Body of pancreas (tissue), 4 donors: Measurements from ENCODE around the gene GLRA1.
"Not testable (repeated sequence)": the region's sequence is repeated elsewhere in the genome, so short reads cannot be mapped to it uniquely, and the experiment has no call there.

Source experiments
- POLR2A ChIP-seq, 3 donors: fragments of 450-650 bp; IDR thresholded peaks; one replicate each; pipeline ENCODE4 v1.6.1; 2016; ENCODE audit warnings: antibody characterized with exemption in 3 of 3, mild to moderate bottlenecking in 2 of 3
- TF ChIP-seq, protein P1 (sequence below), 7 experiments: fragments of 450-650 bp in 4 of 7; fragments of 200-600 bp in 3 of 7; sonication (generic) in 3 of 7; IDR thresholded peaks; one replicate each; pipeline ENCODE4 v1.5.1; 2016 to 2019; ENCODE audit warnings: antibody characterized with exemption in 7 of 7

- TF ChIP-seq, protein P1, sequence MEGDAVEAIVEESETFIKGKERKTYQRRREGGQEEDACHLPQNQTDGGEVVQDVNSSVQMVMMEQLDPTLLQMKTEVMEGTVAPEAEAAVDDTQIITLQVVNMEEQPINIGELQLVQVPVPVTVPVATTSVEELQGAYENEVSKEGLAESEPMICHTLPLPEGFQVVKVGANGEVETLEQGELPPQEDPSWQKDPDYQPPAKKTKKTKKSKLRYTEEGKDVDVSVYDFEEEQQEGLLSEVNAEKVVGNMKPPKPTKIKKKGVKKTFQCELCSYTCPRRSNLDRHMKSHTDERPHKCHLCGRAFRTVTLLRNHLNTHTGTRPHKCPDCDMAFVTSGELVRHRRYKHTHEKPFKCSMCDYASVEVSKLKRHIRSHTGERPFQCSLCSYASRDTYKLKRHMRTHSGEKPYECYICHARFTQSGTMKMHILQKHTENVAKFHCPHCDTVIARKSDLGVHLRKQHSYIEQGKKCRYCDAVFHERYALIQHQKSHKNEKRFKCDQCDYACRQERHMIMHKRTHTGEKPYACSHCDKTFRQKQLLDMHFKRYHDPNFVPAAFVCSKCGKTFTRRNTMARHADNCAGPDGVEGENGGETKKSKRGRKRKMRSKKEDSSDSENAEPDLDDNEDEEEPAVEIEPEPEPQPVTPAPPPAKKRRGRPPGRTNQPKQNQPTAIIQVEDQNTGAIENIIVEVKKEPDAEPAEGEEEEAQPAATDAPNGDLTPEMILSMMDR (IDR thresholded peaks at IDR 0.05) = not testable (repeated sequence)
- not testable (repeated sequence) for TF ChIP-seq POLR2A (IDR thresholded peaks at IDR 0.05)
Observed at GRCh38 chr5:151832843-151833242, 91.8 kb downstream of the GLRA1 start.
